Epithelial cell of proximal tubule (primary cell): ENCODE data around the gene ATP5MC3. TPM values are rescaled to one million over a fixed set of nuclear protein-coding genes. Genes with fewer than 3 reads are reported as not detected.
A peak's percentile ranks its signal among the peaks of the same experiment; 100 is the strongest.

Experiments used
- DNase-seq: peaks from one replicate; pipeline ENCODE4 v3.0.0-alpha.2; 2011; ENCODE audit warnings: low read depth
- H3K4me3 ChIP-seq: 2 replicates; pipeline ENCODE4 v1.5.1; 2011; ENCODE audit warnings: low read depth, mild to moderate bottlenecking, low read length
- CTCF ChIP-seq: conservative IDR thresholded peaks from 2 replicates; pipeline ENCODE4 v1.5.1; 2012; ENCODE audit warnings: low read depth, mild to moderate bottlenecking, low read length
- total RNA-seq: library from RNA; depleted of rRNA; stranded (reverse); fragments of >200 nt; gene quantifications from 2 replicates; pipeline ENCODE4 v1.2.3, GENCODE V29; 2015

Gene ATP5MC3
- total RNA-seq, 1 donor from 2014 or later = 362 TPM

DNA sequence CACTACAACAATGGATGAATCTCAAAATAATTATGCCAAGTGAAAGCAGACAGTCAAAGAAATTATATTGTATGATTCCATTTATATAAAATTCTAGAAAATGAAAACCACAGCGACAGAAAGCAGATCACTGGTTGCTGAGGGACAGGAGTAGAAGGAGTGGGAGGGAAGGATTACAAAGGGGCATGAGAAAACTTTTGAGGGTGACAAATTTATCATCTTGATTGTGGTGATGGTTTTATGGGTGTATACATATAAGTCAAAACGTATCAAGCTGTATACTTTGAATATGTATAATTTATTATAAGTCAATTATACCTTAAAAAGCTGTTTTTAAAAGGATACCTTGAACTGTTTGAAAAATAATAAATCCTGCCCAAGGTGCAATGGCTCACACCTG is 41.2 kb downstream of the ATP5MC3 start:
- no peak overlapping the region for H3K4me3 ChIP-seq
- TF ChIP-seq CTCF = no peak
- no peak for DNase-seq

DNA sequence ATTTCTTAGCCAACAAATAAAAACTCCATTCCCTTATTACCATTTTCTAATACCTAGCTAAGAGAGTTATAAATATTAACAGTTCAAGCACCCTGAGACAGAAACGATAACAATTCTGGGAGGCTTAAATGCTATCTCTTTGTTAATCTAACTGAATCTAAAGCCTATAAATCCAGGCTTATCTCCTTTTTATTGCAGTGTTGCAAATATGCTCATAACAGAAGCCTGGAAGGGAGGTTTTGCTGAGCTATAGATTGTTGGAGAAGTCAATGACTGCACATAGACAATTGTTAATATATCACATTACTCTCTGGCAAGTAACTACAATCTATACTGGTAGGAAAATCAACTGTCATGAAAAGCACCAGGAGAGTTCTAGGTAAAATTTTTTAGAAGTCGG is 43.7 kb downstream of the ATP5MC3 start:
- no peak overlapping the region for H3K4me3 ChIP-seq
- DNase-seq = no peak
- no peak for TF ChIP-seq CTCF

DNA sequence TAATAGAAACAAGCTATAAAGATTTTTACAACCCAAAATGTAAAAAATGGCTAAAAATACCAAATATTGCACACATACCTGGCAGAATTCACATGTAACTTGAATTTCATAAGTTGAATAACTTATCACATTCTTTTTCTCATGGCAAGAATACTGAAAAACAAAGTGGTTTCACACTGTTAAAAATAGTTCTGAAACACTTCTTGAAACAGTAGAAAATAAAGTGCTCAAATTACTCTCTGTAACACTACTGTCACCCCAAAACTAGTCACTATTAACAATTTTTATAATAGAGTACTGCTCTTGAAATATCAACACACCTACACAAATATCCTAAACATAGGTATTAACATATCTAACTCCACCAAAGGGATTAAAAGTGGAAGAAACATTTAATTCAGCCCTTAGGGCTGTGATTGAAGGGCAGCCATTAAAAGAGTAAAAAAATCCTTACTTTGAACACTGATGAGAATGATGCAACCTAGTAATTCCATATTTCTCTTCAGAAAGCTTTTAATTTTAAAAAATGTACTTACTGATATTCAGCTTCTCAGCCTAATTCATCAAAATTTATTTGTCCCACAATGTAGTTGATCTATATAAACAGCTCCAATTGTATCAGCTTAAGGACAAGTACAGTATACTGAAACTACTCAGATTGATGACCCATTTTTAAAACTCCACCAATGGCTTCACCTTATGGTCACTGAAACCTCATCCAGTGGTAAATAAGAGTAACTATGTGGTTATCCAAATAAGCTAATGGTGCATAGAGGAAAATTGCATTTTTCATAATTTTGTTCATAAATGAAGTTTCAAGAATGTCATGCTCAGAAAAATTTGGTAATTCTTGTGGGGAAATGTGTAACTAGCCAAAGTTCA is 44.9 kb downstream of the ATP5MC3 start:
- H3K4me3 ChIP-seq = no peak overlapping the region
- DNase-seq = no peak
- no peak for TF ChIP-seq CTCF

- DNase-seq = no peak
- no peak for TF ChIP-seq CTCF
- H3K4me3 ChIP-seq = no peak overlapping the region
These were observed 45.6 kb downstream of the ATP5MC3 start for GRCh38 chr2:175135862-175136261.

GRCh38 chr2:175135177-175135576 is 46.3 kb downstream of the ATP5MC3 start:
- no peak overlapping the region for H3K4me3 ChIP-seq
- peak; percentile 5 for TF ChIP-seq CTCF
- DNase-seq = no peak

DNA sequence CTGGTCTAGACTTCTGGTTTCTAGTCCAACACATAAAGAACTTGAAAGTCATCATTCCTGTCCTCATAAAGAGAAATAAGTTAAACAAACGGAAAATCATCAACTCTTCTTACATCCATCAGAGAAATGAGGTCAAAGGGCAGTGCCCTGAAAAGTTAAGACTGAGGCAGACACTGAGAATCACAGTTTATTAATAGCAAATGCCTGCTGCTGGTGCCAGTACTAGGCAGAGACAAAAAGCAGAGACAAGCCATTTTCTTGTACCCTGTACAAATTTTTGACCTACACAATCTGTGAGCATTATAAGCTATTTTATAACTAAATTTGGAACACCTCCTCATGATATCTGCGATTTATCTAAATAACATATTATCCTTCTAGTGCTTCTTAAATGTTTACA is 50.3 kb downstream of the ATP5MC3 start:
- TF ChIP-seq CTCF = no peak
- no peak for DNase-seq
- H3K4me3 ChIP-seq = no peak overlapping the region

GRCh38 chr2:175126661-175127060 is 54.8 kb downstream of the ATP5MC3 start:
- H3K4me3 ChIP-seq = no peak overlapping the region
- TF ChIP-seq CTCF = no peak
- no peak for DNase-seq
